Lung (tissue), 12 donors: ENCODE measurements around the gene DTNBP1. TPM values are rescaled to one million over a fixed set of nuclear protein-coding genes. Genes with fewer than 3 reads are reported as not detected.
A peak's percentile ranks its signal among the peaks of the same experiment; 100 is the strongest.

ENCODE experiments used
- ATAC-seq: fragments of 200-7000 bp; cut with Tn5 transposase; one replicate; pipeline ENCODE4 v1.9.1; 2020; ENCODE audit warnings: moderate number of reproducible peaks; ENCODE audit not compliant: insufficient read depth, low FRiP score
- DNase-seq, 3 donors: peaks; one replicate each; pipeline ENCODE4 v3.0.0-alpha.2; 2013 to 2017
- H3K27ac ChIP-seq, 2 donors: one replicate each; pipeline ENCODE4 v1.5.1; 2013; ENCODE audit warnings: mild to moderate bottlenecking in 2 of 2, moderate library complexity in 2 of 2, control low read depth in 1 of 2, inconsistent platforms in 1 of 2, low read depth in 1 of 2, low read length in 1 of 2
- H3K27me3 ChIP-seq, 3 donors: one replicate each; pipeline ENCODE4 v1.5.1; 2013; ENCODE audit warnings: low read length in 2 of 3; ENCODE audit not compliant: control insufficient read depth in 3 of 3, insufficient read depth in 3 of 3
- H3K36me3 ChIP-seq, 4 donors: one replicate each; pipeline ENCODE4 v1.5.1; 2013; ENCODE audit warnings: low read length in 4 of 4, mild to moderate bottlenecking in 1 of 4, moderate library complexity in 1 of 4; ENCODE audit not compliant: control insufficient read depth in 4 of 4, insufficient read depth in 4 of 4
- H3K4me1 ChIP-seq, 5 donors: one replicate each; pipeline ENCODE4 v1.5.1; 2013; ENCODE audit warnings: low read length in 5 of 5, mild to moderate bottlenecking in 2 of 5, moderate library complexity in 1 of 5; ENCODE audit not compliant: control insufficient read depth in 5 of 5, insufficient read depth in 5 of 5
- H3K4me3 ChIP-seq: one replicate; pipeline ENCODE4 v1.5.1; 2013; ENCODE audit warnings: mild to moderate bottlenecking, control low read depth, moderate library complexity
- H3K9ac ChIP-seq, 2 donors: one replicate each; pipeline ENCODE4 v1.5.1; 2013; ENCODE audit warnings: low read length in 2 of 2, control low read depth in 1 of 2; ENCODE audit not compliant: insufficient read depth in 1 of 2
- H3K9me3 ChIP-seq, 4 donors: one replicate each; pipeline ENCODE4 v1.5.1; 2013; ENCODE audit warnings: low read length in 3 of 4, mild to moderate bottlenecking in 1 of 4, moderate library complexity in 1 of 4; ENCODE audit not compliant: control insufficient read depth in 4 of 4, insufficient read depth in 3 of 4
- CTCF ChIP-seq: IDR thresholded peaks from 2 replicates; pipeline ENCODE4 v1.5.1; 2012; ENCODE audit warnings: mild to moderate bottlenecking; ENCODE audit errors: control extremely low read depth, extremely low read depth
- WGBS, 2 donors: extraction: QIAGEN DNeasy Blood & Tissue Kit; methylation state at CpG; one replicate each; pipeline ENCODE4 v1.1.7; 2013; 5-methylcytosine and 5-hydroxymethylcytosine counted together
- polyA plus RNA-seq, 2 donors: library from polyadenylated mRNA; stranded (reverse); fragments of 200-250 nt; gene quantifications; one replicate each; pipeline ENCODE4 v1.2.1, GENCODE V29; 2013
- total RNA-seq, 2 donors: library from RNA; depleted of rRNA in 1 of 2; stranded (reverse); fragments of >200 nt in 1 of 2; gene quantifications; one replicate each; pipeline ENCODE4 v1.2.1, GENCODE V29; 2014 to 2021
- donor health status: control.
- donor health status: control.
- donor health status: Bipolar disorder and iron deficiency.
- donor health status: healthy.
- donor health status: DM: yes; HTN: yes; CAD: no.

DTNBP1 gene
- total and polyA plus RNA-seq, 4 donors: 9.9 to 23.9 (median 20.5) TPM

- no peak for TF ChIP-seq CTCF
- Histone ChIP-seq H3K9me3 (no peaks in the 10 kb centered on the region), H3K9ac (no peak overlapping the region), H3K27ac (no peak overlapping the region), H3K27me3 (no peaks in the 10 kb centered on the region), H3K4me3 (no peak overlapping the region), H3K36me3 (no peaks in the 10 kb centered on the region), H3K4me1 (peaks cover 0 to 5% (median 0%) of the 10 kb centered on the region in 5 donors)
- ATAC-seq: no peak
- DNase-seq: no peak
- 97% methylated on average over 6 of the region's 6 CpGs for WGBS, 2 donors
Measured at GRCh38 chr6:15677822-15678221, 15.0 kb upstream of the DTNBP1 start.

- Histone ChIP-seq H3K36me3 (no peaks in the 10 kb centered on the region), H3K27me3 (peaks cover 0 to under 1% (median 0%) of the 10 kb centered on the region in 3 donors), H3K4me1 (peaks cover 0 to 5% (median 0%) of the 10 kb centered on the region in 5 donors), H3K4me3 (no peak overlapping the region), H3K27ac (no peak overlapping the region), H3K9ac (no peak overlapping the region), H3K9me3 (no peaks in the 10 kb centered on the region)
- WGBS, 2 donors: 54 to 65% methylated on average over 3 of the region's 3 CpGs
- ATAC-seq (no peak), DNase-seq (peak in 1 of 3 donors; percentile 15)
- TF ChIP-seq CTCF: no peak
Measured at GRCh38 chr6:15675536-15676220, 12.8 kb upstream of the DTNBP1 start.

GRCh38 chr6:15674690-15675386, 12.0 kb upstream of the DTNBP1 start:
- Histone ChIP-seq H3K4me1 (peaks cover 0 to 5% (median 0%) of the 10 kb centered on the region in 5 donors), H3K9ac (no peak overlapping the region), H3K36me3 (no peaks in the 10 kb centered on the region), H3K27me3 (peaks cover 0 to 2% (median 0%) of the 10 kb centered on the region in 3 donors), H3K9me3 (no peaks in the 10 kb centered on the region), H3K4me3 (no peak overlapping the region), H3K27ac (no peak overlapping the region)
- ATAC-seq (no peak), DNase-seq (no peak)
- 76 to 79% methylated on average over 9 of the region's 9 CpGs for WGBS, 2 donors
- TF ChIP-seq CTCF: no peak
